ENCODE results near the gene PTK7.

DNA sequence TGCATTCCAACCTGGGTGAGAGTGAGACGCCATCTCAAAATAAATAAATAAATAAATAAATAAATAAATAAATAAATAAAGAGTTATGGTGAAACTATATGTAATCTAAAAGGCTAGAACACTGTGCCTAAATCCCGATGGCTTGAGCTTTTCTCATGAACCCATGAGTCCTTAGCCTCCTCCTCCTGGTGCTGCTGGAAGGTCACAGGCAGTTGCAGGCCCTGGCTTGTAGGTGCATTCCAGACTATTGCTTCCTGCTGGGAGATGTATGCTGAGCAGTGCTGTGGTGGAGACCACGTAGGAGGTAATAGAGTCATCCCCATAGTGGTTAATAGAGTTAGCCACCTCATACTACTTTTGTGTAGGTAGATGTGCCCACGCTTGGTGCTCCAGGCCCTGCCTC lies 12.5 kb downstream of the PTK7 start:
- TF ChIP-seq, protein P1, sequence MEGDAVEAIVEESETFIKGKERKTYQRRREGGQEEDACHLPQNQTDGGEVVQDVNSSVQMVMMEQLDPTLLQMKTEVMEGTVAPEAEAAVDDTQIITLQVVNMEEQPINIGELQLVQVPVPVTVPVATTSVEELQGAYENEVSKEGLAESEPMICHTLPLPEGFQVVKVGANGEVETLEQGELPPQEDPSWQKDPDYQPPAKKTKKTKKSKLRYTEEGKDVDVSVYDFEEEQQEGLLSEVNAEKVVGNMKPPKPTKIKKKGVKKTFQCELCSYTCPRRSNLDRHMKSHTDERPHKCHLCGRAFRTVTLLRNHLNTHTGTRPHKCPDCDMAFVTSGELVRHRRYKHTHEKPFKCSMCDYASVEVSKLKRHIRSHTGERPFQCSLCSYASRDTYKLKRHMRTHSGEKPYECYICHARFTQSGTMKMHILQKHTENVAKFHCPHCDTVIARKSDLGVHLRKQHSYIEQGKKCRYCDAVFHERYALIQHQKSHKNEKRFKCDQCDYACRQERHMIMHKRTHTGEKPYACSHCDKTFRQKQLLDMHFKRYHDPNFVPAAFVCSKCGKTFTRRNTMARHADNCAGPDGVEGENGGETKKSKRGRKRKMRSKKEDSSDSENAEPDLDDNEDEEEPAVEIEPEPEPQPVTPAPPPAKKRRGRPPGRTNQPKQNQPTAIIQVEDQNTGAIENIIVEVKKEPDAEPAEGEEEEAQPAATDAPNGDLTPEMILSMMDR (conservative IDR thresholded peaks at IDR 0.05; ENCODE audit: low read depth, low read length): no peak
- no peak for TF ChIP-seq EZH2 (IDR thresholded peaks at IDR 0.05; ENCODE audit: low read length, unreplicated experiment)
